Epidermal melanocyte (primary cell): Measurements from ENCODE around the gene PALD1.
"Not testable (repeated sequence)": the region's sequence is repeated elsewhere in the genome, so short reads cannot be mapped to it uniquely, and the experiment has no call there.

Source experiments
- DNase-seq: peaks from one replicate; pipeline ENCODE4 v3.0.0; 2011; ENCODE audit warnings: low spot score; ENCODE audit not compliant: insufficient read length

Gene PALD1

GRCh38 chr10:70602665-70603448, 124.3 kb downstream of the PALD1 start, which contains the start of gene PRF1:
Gene PRF1 (minus strand): TSS chr10:70602741. CDS start chr10:70600902, 1,839 bp downstream.
- no peak for DNase-seq

GRCh38 chr10:70603449-70603801, 124.9 kb downstream of the PALD1 start:
- DNase-seq, result no peak

DNA sequence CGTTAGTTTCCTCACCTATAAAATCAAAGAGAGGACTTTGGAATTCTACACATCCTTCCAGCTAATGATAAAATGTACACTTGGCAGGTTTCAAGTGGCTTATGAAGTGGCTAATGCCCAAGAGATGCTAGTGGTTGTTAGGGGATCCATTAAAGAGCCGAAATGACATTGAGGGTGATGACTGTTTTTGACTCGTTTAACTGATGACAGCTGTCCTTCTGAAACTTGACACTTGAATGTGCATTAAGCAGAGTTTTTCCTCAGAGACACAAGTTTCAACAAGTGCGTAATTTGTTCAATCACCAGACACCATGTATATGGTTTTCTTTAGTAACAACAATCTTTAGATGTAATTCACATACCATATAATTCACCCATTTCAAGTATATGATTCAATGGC, 125.5 kb downstream of the PALD1 start:
- no peak for DNase-seq

- DNase-seq, result no peak
These were observed 126.6 kb downstream of the PALD1 start for GRCh38 chr10:70605161-70605560.

GRCh38 chr10:70607936-70608335, 129.4 kb downstream of the PALD1 start:
- DNase-seq, result no peak

GRCh38 chr10:70613941-70614340, 135.4 kb downstream of the PALD1 start:
- no peak for DNase-seq

GRCh38 chr10:70614364-70614763, 135.8 kb downstream of the PALD1 start:
- DNase-seq, result not testable (repeated sequence)

DNA sequence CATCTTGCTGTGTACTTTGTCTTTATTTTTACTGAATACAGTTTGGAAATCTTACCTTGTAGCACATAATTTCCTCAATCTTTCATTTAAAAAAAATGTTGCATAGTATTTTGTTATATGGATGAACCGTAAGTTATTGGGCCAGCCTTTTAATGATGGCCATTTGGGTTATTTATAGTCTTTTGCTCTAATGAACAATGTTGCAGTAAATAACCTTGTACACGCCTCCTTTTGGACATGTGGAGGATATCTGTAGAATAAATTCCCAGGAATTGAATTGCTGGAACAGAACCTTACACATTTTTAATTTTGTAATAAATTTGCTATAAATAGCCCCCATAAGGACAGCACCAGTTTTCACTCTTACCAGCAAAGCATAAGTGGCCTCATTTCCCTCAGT, 136.6 kb downstream of the PALD1 start:
- DNase-seq, result no peak

DNA sequence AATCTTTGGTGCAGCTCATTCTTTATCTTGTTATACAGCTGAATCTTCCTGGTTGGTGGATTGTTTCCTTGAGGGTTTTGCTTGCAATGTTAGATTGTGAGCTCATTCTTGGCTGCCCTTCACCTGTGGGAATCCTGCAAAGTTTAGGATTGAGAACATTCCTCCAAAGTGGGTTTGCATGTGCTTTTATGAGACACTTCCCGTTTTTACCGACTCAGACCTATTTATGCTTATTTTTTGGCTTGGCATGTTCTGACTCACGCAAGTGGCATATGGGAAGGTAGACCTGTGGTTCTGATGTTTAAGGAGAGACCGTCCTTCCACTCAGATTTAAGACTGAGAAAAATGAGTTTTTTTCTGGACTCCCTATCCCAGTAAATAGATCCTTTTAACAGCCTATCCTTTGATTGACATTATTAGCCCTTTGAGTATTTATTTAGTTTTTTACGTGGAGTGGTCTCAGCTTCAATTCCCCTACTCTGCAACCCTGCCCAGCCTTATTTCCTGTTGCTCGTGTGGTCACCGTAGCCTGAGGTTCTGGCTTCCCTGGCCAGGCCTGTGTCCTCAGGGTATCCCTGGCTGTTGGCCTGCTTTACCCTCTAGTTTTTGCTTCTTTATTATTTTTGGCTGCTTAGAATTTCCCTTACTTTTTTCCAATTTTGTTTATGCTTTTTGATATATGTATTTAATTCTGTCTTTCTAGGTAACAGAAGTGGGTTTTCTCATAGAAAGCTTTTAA, 137.4 kb downstream of the PALD1 start:
- no peak for DNase-seq

GRCh38 chr10:70616761-70617160, 138.2 kb downstream of the PALD1 start:
- DNase-seq, result no peak
